Heart right ventricle (tissue), 16 donors: ENCODE results near the gene ITFG1. TPM values are rescaled to one million over a fixed set of nuclear protein-coding genes. Genes with fewer than 3 reads are reported as not detected.

Experiments
- ATAC-seq, 8 donors: fragments of 200-7000 bp; cut with Tn5 transposase; one replicate each; pipeline ENCODE4 v1.9.1; 2020; ENCODE audit warnings: mild to moderate bottlenecking in 8 of 8, moderate library complexity in 8 of 8, moderate number of reproducible peaks in 1 of 8
- DNase-seq, 2 donors: peaks; one replicate each; pipeline ENCODE4 v3.0.0-alpha.2; 2020
- H3K27ac ChIP-seq, 10 donors: fragments of 200-600 bp; sonication (generic) in 2 of 10; one replicate each; pipeline versions ENCODE4 v1.5.0 to v1.8.0; 2020 to 2022; ENCODE audit warnings: mild to moderate bottlenecking in 3 of 10
- H3K27me3 ChIP-seq, 7 donors: fragments of 200-600 bp; one replicate each; pipeline ENCODE4 v1.8.0; 2021 to 2022; ENCODE audit warnings: mild to moderate bottlenecking in 2 of 7
- H3K36me3 ChIP-seq, 9 donors: fragments of 200-600 bp; sonication (generic) in 1 of 9; one replicate each; pipeline versions ENCODE4 v1.5.0 to v1.8.0; 2020 to 2022; ENCODE audit warnings: mild to moderate bottlenecking in 2 of 9
- H3K4me1 ChIP-seq, 9 donors: fragments of 200-600 bp; sonication (generic) in 1 of 9; one replicate each; pipeline versions ENCODE4 v1.5.0 to v1.8.0; 2020 to 2022; ENCODE audit warnings: mild to moderate bottlenecking in 4 of 9
- H3K4me3 ChIP-seq, 10 donors: fragments of 200-600 bp; sonication (generic) in 2 of 10; one replicate each; pipeline versions ENCODE4 v1.5.0 to v1.8.0; 2020 to 2022; ENCODE audit warnings: mild to moderate bottlenecking in 7 of 10, moderate library complexity in 2 of 10
- H3K9me3 ChIP-seq, 11 donors: fragments of 200-600 bp in 10 of 11; sonication (generic) in 2 of 11; one replicate each; pipeline versions ENCODE4 v1.5.0 to v1.8.0; 2013 to 2022; ENCODE audit warnings: mild to moderate bottlenecking in 2 of 11, control low read depth in 1 of 11, moderate library complexity in 1 of 11
- WGBS, 2 donors: extraction: QIAGEN DNeasy Blood & Tissue Kit; methylation state at CpG; one replicate each; pipeline ENCODE4 v1.1.7; 2013; ENCODE audit warnings: inconsistent platforms in 1 of 2; 5-methylcytosine and 5-hydroxymethylcytosine counted together
- intact Hi-C, 10 donors: fragments of 100-400 bp; cut with DNase I; formaldehyde crosslinking; loops; one replicate each; pipeline versions ENCODE4 v1.11.1 to v1.14.2; 2022
- polyA plus RNA-seq, 2 donors: library from polyadenylated mRNA; stranded (reverse); fragments of 200-250 nt; gene quantifications; one replicate each; pipeline ENCODE4 v1.2.3, GENCODE V29; 2013
- total RNA-seq, 10 donors: library from RNA; stranded (reverse); fragmentation: NEBNext Ultra II Directional in 3 of 10; extraction: Animal tissue kit (Norgen Biotek cat#: 25700) in 3 of 10; gene quantifications; one replicate each; pipeline versions ENCODE4 v1.2.1 to v1.2.4, GENCODE V29; 2021 to 2023
- TF ChIP-seq, protein P1 (sequence below), 9 donors: fragments of 200-600 bp; sonication (generic) in 2 of 9; IDR thresholded peaks; one replicate each; pipeline versions ENCODE4 v1.5.0 to v1.8.0; 2021 to 2022; ENCODE audit warnings: antibody characterized with exemption in 9 of 9, mild to moderate bottlenecking in 5 of 9, moderate library complexity in 1 of 9
- donor health status: Arrhythmogenic right ventricular cardiomyopathy.
- donor health status: ischemic (EF 13 %, LVEDD 7.1; RV severe dilation, severe dysfunction).
- donor health status: healthy with polysubstance abuse.
- donor health status: DM: no; HTN: yes; CAD: no.
- donor health status: DM: no; HTN: no; CAD: no.
- donor health status: ischemic (EF 25% LVEDD 6.9; RV normal size, moderate dysfunction).
- donor health status: ischemic (EF 25% LVEDD 5.7; RV mildly dilated, moderate dysfunction).
- donor health status: healthy.
- donor health status: DM: yes; HTN: yes; CAD: no.
- donor health status: Ischemic cardiomyopathy.
- donor health status: ischemic (EF 35%, LVEDD 5.7; RV mildly dilated, moderate dysfunction).
- donor health status: nonischemic (EF 11% LVEDD 7.7; RV severe dilation, severe dysfunction).
- donor health status: DM: yes; HTN: yes; CAD: no.
- donor health status: PGD.
- donor health status: ischemic (EF 29% LVEDD 5.4; RV normal size, mild dysfunction).
- donor health status: nonischemic (EF 23%, LVEDD 6.1; RV moderate dilation, normal function).

ITFG1 gene
- total and polyA plus RNA-seq, 12 donors: 10.1 to 94.5 (median 72.3) TPM

DNA sequence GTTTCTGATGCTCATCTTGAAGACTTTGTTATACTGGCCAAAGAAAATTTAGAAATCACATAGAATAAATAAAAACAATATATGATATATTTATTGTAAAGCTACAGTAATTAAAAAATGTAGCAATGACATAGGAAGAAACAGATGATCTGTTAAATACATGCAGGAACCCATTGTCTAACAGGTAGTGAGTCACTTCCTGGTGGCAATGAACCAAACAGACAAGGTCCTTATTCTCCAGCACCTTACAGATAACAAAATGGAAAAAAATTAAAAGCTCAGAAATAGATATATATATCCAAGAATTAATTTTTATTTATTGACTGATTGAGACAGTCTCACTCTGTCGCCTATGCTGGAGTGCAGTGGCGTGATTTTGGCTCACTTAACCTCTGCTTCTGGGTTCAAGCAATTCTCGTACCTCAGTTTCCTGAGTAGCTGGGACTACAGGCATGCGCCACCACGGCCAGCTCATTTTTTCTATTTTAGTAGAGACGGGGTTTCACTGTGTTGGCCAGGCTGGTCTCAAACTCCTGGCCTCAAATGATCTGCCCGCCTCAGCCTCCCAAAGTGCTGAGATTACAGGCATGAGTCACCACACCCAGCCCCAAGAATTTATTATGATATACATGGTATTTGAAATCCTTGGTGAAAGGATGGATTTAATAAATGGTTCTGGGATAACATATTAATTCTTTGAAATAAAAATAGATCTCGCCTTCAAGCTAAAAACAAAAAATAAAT lies 324.6 kb downstream of the ITFG1 start:
- intact Hi-C loops: loop anchor here in 2 of 10 donors (10.0 kb wide), 2 partner anchors 319 to 919 kb away; no protein-coding TSS in a partner anchor
- TF ChIP-seq, protein P1, sequence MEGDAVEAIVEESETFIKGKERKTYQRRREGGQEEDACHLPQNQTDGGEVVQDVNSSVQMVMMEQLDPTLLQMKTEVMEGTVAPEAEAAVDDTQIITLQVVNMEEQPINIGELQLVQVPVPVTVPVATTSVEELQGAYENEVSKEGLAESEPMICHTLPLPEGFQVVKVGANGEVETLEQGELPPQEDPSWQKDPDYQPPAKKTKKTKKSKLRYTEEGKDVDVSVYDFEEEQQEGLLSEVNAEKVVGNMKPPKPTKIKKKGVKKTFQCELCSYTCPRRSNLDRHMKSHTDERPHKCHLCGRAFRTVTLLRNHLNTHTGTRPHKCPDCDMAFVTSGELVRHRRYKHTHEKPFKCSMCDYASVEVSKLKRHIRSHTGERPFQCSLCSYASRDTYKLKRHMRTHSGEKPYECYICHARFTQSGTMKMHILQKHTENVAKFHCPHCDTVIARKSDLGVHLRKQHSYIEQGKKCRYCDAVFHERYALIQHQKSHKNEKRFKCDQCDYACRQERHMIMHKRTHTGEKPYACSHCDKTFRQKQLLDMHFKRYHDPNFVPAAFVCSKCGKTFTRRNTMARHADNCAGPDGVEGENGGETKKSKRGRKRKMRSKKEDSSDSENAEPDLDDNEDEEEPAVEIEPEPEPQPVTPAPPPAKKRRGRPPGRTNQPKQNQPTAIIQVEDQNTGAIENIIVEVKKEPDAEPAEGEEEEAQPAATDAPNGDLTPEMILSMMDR (IDR thresholded peaks at IDR 0.05): no peak
- no peak overlapping the region for H3K4me3 ChIP-seq
- H3K27me3 ChIP-seq: no peaks in the 10 kb centered on the region
- ATAC-seq: peak in 4 of 8 donors; percentile 52 to 80 (median 74)
- 64 to 80% methylated on average over 8 of the region's 8 CpGs for WGBS, 2 donors
- peak in 1 of 2 donors; percentile 44 for DNase-seq
- peak overlapping the region in 7 of 10 donors; percentile 16 to 67 (median 27) for H3K27ac ChIP-seq
- no peaks in the 10 kb centered on the region for H3K9me3 ChIP-seq
- peaks cover 0 to 9% (median 0%) of the 10 kb centered on the region in 9 donors for H3K4me1 ChIP-seq
- no peaks in the 10 kb centered on the region for H3K36me3 ChIP-seq

DNA sequence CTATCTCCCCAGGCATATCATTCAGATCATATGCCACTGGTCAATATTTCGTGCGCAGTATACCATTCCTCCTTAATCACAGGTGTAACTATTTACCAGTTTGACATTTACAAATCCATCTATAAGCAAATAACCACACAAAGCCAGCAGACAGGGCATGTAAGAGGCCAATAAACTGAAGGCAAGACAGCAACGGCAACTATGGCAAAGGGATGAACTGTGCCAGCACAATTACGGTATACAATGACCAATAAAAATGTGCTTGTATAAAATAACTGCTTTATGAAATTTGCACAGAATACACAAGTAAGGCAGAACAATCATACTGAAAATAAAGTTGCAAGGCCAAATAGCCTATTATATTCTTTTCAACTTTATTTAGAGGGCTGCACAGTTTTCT lies 326.3 kb downstream of the ITFG1 start:
- no peak for ATAC-seq
- no peaks in the 10 kb centered on the region for H3K9me3 ChIP-seq
- intact Hi-C loops: loop anchor here in 2 of 10 donors (10.0 kb wide), 2 partner anchors 320 to 920 kb away; no protein-coding TSS in a partner anchor
- H3K36me3 ChIP-seq: no peaks in the 10 kb centered on the region
- H3K4me1 ChIP-seq: peaks cover 0 to 15% (median 0%) of the 10 kb centered on the region in 9 donors
- no peak for DNase-seq
- H3K4me3 ChIP-seq: no peak overlapping the region
- H3K27me3 ChIP-seq: no peaks in the 10 kb centered on the region
- no peak overlapping the region for H3K27ac ChIP-seq
- TF ChIP-seq, protein P1 (IDR thresholded peaks at IDR 0.05): no peak
- WGBS, 2 donors: 96 to 97% methylated on average over 4 of the region's 4 CpGs

DNA sequence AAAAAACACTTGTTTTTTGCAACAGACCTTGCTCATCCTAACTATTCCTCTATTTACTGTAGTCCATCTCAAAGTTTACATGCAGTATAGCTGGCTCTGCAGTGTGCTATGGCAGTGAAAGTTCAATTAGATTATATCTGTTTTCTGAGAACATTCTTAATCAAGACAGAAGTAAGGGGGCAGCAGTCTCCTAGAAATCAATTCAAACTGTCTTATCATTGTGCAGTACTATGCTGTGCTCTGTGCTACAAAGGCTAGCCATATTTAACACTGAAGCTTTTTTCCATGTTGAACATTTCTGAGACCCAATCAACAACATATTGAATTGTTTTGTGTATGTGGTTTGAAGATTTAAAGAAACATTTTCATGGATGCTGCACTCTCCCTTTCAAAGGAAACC lies 328.6 kb downstream of the ITFG1 start:
- Histone ChIP-seq H3K4me3 (no peak overlapping the region), H3K27ac (no peak overlapping the region), H3K36me3 (no peaks in the 10 kb centered on the region), H3K9me3 (no peaks in the 10 kb centered on the region), H3K4me1 (peaks cover 0 to 16% (median 0%) of the 10 kb centered on the region in 9 donors), H3K27me3 (no peaks in the 10 kb centered on the region)
- DNase-seq (no peak), ATAC-seq (no peak)
- intact Hi-C loops: loop anchor here in 2 of 10 donors (10.0 kb wide), 2 partner anchors 322 to 922 kb away; no protein-coding TSS in a partner anchor
- TF ChIP-seq, protein P1 (IDR thresholded peaks at IDR 0.05): peak in 2 of 9 donors; percentile 13 to 23

DNA sequence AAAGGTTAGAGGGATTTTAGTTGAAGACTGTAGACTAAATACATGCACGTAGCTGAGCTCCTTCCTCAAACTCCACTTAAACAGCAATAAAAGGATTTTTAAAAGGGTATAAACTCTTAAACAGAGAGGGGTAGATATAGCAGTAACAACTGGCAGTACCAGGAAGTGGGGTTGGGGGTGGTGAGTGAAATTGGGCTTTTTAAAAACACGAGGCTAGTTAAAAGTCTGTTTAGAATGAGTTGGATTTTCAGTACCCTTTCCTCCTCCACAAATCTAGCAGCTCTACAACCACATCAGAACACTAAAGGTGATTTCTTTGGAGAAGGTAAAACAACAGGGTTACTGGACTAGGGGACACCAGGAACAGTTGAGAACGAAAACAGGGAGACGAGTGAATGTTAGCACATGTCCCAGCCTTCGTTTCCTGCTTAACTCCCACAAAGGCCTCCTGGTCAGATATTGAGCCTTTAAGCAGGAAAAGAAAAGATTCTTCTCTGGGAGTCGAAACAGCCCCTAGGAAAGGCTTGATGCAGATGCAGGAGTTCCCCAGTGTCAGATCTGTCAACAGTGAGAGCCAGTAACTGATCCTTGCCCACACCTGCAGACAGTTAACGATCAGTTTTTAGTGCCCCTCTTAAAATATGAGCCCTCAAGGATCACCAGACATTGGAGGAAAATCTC lies 331.0 kb downstream of the ITFG1 start:
- Histone ChIP-seq H3K4me3 (no peak overlapping the region), H3K27me3 (no peaks in the 10 kb centered on the region), H3K9me3 (no peaks in the 10 kb centered on the region), H3K4me1 (peaks cover 0 to 10% (median 0%) of the 10 kb centered on the region in 9 donors), H3K36me3 (no peaks in the 10 kb centered on the region), H3K27ac (peak overlapping the region in 1 of 10 donors; percentile 8)
- WGBS, 2 donors: 68 to 76% methylated on average over 7 of the region's 7 CpGs
- TF ChIP-seq, protein P1 (IDR thresholded peaks at IDR 0.05): no peak
- no peak for DNase-seq
- intact Hi-C loops: loop anchor here in 2 of 10 donors (10.0 kb wide), 2 partner anchors 325 to 925 kb away; no protein-coding TSS in a partner anchor
- no peak for ATAC-seq
